Measurements from ENCODE around the gene FGF12. TPM values are rescaled to one million over a fixed set of nuclear protein-coding genes. Genes with fewer than 3 reads are reported as not detected.

The FGF12 gene
- total RNA-seq, 1 experiment from 2014 or later = 0.07 TPM

- no peak for TF ChIP-seq CBX3 (IDR thresholded peaks at IDR 0.05; ENCODE audit: low read depth)
- TF ChIP-seq ZBTB33 (IDR thresholded peaks at IDR 0.05; ENCODE audit: extremely low read depth, insufficient replicate concordance, low read length) = no peak
- TF ChIP-seq MAX (IDR thresholded peaks at IDR 0.05) = no peak
- TF ChIP-seq FOSL1 (IDR thresholded peaks at IDR 0.05; ENCODE audit: low read depth) = no peak
- no peak for TF ChIP-seq EGR1 (IDR thresholded peaks at IDR 0.05; ENCODE audit: low read depth)
- no peak for TF ChIP-seq POLR2A (IDR thresholded peaks at IDR 0.05; ENCODE audit: borderline replicate concordance, extremely low read depth, insufficient read depth, insufficient read length)
- TF ChIP-seq EZH2phosphoT487 (IDR thresholded peaks at IDR 0.05; ENCODE audit: borderline replicate concordance) = no peak
- TF ChIP-seq CTCF (IDR thresholded peaks at IDR 0.05 in 2 of 3, conservative IDR thresholded peaks at IDR 0.05 in 1 of 3; ENCODE audit: borderline replicate concordance in 1 of 3, insufficient read depth in 1 of 3, low read depth in 2 of 3, low read length in 2 of 3) = no peak
- TF ChIP-seq POLR2AphosphoS5 (IDR thresholded peaks at IDR 0.05; ENCODE audit: low read depth, low read length) = no peak
- no peak for TF ChIP-seq RAD21 (IDR thresholded peaks at IDR 0.05; ENCODE audit: low read depth)
- no peak for TF ChIP-seq ATF3 (IDR thresholded peaks at IDR 0.05)
- TF ChIP-seq SP1 (IDR thresholded peaks at IDR 0.05; ENCODE audit: low read depth) = no peak
- TF ChIP-seq ZNF274 (IDR thresholded peaks at IDR 0.05; ENCODE audit: low read depth, low read length) = no peak
- no peak for TF ChIP-seq REST (IDR thresholded peaks at IDR 0.05; ENCODE audit: low read depth)
- no peak for TF ChIP-seq SRF (IDR thresholded peaks at IDR 0.05; ENCODE audit: low read depth)
- TF ChIP-seq JUND (IDR thresholded peaks at IDR 0.05) = no peak
- DNase-seq (ENCODE audit: low read depth, low spot score) (no peak), ATAC-seq (no peak)
- no peak overlapping the region for H3K9ac ChIP-seq (ENCODE audit: low read length)
- no peaks in the 10 kb centered on the region for H3K27me3 ChIP-seq (ENCODE audit: insufficient read depth, low read length)
- H3K9me3 ChIP-seq (ENCODE audit: control insufficient read depth in 1 of 2, insufficient read depth in 1 of 2, low read depth in 1 of 2, low read length in 2 of 2) = no peaks in the 10 kb centered on the region
- no peaks in the 10 kb centered on the region for H3K36me3 ChIP-seq (ENCODE audit: control insufficient read depth in 1 of 2, insufficient read depth in 2 of 2, low read length in 2 of 2)
- H2AFZ ChIP-seq (ENCODE audit: low read depth, low read length, poor library complexity, severe bottlenecking) = no peak overlapping the region
- no peaks in the 10 kb centered on the region for H3K79me2 ChIP-seq (ENCODE audit: insufficient read depth, low read length)
- H4K20me1 ChIP-seq (ENCODE audit: insufficient read depth) = no peaks in the 10 kb centered on the region
- RAD21 ChIA-PET (ENCODE audit: low non-redundant PET in 1 of 2, low total read pairs in 2 of 2, uncharacterized antibody in 2 of 2, unreplicated experiment in 2 of 2) = no interaction called here
- no peak overlapping the region for H3K27ac ChIP-seq (ENCODE audit: low read depth, low read length)
- no peak overlapping the region for H3K4me2 ChIP-seq (ENCODE audit: low read length)
- no peaks in the 10 kb centered on the region for H3K9me2 ChIP-seq (ENCODE audit: insufficient read depth)
- CTCF ChIA-PET = interaction anchor here (1.2 kb wide), 1 partner anchor 249 kb away, joined by 3 read pairs; no protein-coding TSS in a partner anchor
- POLR2A ChIA-PET = no interaction called here
- no TSS peak for BruUV-seq (replicated peaks)
- intact Hi-C loops (cut with micrococcal nuclease) = no loop called here
- no peak overlapping the region for H3K4me3 ChIP-seq (replicated peaks in 1 of 2; ENCODE audit: low read depth in 1 of 2, low read length in 2 of 2)
- no peaks in the 10 kb centered on the region for H3K4me1 ChIP-seq (ENCODE audit: control insufficient read depth in 1 of 2, insufficient read depth in 2 of 2, low read length in 2 of 2)
These were observed 553.1 kb downstream of the FGF12 start for GRCh38 chr3:192174283-192174682.
